Measurements from ENCODE around the gene RPSA.
"Not testable (repeated sequence)": the region's sequence is repeated elsewhere in the genome, so short reads cannot be mapped to it uniquely, and the experiment has no call there.

RPSA gene

DNA sequence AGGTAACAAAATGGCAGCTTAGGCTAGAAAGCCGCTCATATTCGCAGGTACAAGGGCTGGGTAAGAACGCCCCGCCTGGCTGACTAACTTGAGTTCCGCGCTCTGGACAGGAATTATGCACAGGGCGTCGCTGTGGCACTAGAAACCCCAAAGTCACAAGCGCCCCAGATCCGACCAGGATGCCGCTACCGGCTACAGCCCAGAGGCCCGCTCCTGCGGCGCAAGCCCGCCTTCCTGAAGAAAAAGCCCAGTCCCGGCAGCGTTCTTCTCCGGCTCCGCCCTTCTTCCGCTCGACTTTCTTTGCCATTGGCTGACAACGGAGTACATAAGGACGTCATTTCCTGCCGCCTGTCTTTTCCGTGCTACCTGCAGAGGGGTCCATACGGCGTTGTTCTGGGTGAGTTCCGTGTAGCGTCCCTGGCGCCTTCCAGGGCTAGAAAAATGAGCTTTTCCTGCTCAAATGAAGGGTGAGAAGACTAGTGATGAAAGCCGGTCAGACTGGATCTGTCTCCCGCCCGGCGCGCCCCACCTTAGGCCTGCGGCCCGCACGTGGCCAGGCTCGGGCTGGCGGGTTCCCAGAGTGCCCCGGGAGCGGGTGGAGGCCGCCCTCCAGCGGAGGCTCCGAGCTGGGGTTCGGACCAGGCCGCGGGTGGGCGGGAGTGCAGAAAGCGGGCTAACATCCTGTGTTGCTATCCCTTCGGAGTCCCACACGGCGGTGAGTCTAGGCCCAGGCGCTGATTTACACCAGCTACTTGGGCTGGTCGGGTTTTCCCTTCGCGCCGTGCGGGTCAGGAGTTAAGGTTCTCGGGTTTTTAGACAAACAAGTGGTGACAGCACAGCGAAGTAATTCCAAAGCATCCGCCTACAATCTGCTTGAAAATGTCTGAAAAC is at the start of gene RPSA:
Gene RPSA, plus strand, starts transcription at position 353 of the 891 bp plus-strand sequence. CDS start 934 bp downstream, outside the sequence.
- DNase-seq: peak; percentile 98

DNA sequence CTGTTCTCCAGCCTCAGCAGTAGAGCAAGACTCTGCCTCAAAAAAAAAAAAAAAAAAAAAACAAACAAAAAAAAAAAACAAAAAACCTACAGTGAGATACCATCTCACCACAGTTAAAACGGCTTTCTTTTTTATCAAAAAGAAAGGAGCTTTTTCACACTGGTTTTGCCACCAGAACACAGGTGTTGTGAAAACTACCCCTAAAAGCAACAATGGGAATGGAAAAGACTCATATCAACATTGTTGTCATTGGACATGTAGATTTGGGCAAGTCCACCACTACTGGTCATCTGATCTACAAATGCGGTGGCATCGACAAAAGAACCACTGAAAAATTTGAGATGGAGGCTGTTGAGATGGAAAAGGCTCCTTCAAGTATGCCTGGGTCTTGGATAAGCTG is 48.2 kb upstream of the RPSA start:
- DNase-seq: no peak

DNA sequence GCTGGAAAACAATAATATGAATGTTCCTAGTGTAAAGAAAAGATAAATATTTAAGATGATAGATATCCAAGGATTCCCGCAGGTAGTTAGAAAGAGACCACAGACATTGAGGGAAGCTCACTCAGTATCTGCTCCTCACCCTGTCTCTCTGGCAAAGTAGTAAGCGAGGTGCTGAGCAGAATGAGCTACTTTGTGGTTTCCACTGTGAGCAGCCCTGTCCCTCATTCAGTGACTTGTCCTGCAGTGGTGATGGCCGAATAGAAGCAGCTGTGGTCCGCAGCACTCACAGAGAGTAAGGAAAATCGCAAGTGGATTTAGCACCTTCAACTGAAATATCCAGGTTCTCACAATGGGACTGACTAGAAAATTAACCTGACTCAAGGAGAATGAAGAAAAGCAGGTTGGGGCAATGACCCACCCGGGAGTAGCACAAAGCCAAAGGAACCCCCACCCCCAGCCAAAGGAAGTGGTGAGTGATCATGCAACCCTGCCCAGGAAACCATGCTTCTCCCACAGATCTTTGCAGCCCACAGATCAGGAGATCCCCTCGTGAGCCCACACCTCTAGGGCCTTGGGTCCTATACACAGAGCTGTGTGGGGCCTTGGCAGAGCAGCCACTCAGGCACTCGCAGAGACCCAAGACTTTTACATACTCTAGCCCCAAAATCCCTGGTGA is 45.1 kb upstream of the RPSA start:
- DNase-seq: no peak

DNA sequence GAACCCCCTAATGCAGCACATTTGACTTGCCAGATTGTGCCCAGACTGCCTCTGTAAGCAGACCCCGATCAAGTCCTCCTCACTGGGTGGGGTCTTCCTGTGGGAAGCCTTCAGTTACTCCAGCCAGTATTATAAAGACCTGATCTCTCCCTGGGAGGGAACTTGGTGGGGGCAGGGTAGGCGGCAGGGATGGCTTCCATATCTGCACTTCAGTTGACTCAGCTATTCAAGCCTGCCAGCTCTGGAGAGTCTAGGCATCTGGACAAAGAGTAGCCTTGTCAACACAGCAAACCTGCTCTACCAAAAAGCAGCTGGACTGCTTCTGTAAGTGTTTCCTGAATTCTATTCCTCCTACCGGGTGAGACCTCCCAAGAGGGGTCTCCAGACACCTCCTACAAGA is 44.3 kb upstream of the RPSA start:
- DNase-seq: no peak

DNA sequence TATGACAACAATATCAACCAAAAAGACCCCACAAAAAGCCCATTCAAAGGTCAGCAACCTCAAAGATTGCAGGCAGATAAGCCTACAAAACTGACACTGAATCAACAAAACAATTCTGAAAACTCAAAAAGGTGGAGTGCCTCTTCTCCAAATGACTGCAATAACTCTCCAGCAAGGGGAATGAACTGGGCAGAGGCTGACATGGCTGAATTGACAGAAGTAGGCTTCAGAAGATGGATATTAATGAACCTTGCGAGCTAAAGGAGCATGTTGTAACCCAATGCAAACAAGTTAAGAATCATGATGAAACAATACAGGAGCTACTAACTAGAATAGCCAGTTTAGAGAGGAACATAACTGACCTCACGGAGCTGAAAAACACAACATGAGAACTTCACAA is 43.7 kb upstream of the RPSA start:
- DNase-seq: no peak

DNA sequence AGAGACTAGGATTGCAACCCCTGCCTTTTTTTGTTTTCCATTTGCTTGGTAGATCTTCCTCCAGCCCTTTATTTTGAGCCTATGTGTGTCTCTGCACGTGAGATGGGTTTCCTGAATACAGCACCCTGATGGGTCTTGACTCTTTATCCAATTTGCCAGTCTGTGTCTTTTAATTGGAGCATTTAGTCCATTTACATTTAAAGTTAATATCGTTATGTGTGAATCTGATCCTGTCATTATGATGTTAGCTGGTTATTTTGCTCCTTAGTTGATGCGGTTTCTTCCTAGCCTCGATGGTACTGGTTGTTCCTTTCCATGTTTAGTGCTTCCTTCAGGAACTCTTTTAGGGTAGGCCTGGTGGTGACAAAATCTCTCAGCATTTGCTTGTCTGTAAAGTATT is 36.1 kb upstream of the RPSA start:
- DNase-seq: not testable (repeated sequence)

DNA sequence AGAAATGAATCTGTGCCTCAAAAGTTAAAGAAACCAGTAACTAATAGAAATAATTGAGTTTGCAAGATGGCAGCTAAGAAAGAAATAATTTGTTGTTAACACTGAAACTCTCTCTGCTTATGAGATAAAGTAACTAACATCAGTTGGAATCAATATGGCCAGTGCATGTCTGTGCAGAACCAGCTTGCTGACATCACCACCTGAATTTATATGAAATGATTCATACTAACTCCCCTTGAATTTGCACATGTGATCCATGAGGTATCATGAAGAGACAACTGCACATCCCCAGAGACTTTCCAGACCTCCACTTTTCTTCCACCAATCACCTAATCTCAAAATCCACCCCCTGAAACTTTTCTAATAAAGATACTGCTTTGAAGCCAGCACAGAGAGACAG is 33.7 kb upstream of the RPSA start:
- DNase-seq: no peak

DNA sequence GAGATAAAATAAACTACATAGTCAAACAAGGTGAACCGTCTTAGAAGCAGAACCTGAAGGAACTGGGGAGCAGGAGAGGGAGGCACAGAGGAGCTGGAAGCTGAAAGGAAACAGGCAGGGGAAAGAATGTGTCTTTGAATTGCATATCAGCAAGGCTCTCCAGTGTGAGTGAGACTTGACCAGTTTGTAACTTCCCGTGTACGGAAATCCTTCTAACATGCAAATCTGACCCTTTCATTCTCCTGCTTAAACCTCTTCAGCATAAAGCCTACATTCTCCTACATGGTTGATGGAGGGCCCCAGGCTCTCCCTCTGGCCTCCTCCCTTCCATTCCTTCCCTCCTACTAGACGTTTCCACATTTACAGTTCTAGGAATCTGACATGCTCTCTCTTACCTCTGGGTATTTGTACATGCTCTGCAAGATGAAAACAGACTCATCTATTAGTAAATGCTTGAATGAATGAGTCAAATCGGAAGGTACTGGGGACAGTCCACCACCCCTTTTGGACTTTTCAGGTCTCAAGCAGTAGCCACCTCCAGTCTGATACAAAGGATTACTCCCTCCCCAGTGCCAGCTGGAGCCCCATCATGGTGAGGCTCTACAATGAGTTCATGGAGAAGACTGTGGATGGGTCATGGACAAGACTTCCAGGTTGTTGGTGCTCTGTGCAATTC is 29.4 kb upstream of the RPSA start:
- DNase-seq: no peak

DNA sequence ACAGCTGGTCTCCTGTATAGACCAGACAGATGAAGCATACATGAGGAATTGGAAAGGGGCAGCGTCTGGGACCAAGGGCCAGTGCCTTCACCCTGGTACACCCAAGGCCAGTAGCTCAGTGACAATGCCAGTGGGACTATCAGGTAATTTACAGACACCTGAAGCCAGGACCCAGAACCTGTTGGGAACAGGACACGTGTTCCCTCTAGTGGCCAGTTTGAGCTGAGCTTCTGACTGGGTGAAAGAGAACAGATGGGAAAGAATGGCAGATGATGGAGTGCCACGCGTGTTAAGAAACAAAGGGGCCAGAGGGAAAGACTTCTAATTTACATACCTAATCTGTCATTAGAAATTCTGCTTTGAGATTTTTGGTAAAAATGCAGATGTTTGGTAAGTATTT is 28.4 kb upstream of the RPSA start:
- DNase-seq: peak; percentile 22

DNA sequence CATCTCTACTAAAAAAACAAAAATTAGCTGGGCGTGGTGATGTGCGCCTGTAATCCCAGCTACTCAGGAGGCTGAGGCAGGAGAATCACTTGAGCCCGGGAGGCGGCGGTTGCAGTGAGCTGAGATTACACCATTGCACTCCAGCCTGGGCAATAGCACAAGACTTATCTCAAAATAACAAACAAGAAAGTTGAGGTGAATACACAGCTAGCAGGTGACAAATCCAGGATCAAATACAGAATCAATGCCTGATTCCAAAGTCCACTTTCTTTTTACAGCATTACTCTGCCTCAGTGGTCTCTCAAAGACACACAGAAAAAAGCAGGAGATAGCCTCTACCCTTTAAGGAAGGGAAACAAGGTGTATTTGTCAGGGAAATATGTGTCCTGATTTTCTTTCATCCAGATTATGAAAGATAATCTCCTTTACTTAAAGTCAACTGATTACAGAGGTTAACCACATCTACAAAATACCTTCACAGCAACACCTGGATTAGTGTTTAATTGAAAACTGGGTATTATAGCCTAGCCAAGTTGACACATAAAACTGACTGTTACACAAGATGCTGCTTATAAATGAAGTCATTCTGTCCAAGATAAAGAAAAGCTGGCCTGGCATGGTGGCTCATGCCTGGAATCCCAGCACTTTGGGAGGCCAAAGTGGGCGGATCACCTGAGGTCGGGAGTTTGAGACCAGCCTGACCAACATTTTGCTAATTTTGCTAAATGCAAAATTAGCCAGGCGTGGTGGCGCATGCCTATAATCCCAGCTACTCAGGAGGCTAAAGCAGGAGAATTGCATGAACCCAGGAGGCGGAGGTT is 27.4 kb upstream of the RPSA start:
- no peak for DNase-seq

DNA sequence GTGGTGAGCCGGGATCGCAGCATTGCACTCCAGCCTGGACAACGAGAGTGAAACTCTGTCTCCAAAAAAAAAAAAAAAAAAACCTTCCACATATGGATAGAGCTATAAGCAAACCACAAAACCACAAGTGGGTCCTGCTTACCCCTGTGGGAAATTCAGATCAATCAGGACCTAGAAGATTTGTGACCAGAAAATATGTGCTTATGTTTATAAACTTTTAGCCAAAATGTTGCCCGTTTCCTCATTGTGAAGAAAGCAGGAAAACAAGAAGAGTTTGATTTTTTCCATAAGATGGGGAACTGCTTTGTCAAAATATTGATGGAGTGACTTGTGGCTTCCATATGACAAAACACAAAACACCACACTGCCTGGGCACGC is 26.8 kb upstream of the RPSA start:
- DNase-seq: no peak

DNA sequence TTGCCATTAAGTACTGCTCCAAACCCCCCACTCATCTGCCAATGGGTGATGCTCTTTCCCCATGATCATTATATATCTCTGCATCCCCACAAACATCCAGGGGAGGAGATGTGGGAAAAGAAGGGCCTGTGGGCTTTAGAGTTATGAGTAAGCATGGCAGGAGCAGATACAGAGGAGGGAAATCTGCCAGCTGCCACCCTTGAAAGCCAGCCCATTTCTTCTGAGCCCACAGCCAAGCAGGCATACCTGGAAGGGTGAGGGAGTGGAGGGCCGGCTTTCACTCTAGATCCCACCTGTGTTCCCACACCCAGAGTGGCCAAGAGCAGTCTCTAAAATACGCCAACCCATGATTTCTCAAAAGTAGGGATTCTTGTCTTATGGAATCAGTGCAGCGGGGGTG is 25.1 kb upstream of the RPSA start:
- DNase-seq: no peak

DNA sequence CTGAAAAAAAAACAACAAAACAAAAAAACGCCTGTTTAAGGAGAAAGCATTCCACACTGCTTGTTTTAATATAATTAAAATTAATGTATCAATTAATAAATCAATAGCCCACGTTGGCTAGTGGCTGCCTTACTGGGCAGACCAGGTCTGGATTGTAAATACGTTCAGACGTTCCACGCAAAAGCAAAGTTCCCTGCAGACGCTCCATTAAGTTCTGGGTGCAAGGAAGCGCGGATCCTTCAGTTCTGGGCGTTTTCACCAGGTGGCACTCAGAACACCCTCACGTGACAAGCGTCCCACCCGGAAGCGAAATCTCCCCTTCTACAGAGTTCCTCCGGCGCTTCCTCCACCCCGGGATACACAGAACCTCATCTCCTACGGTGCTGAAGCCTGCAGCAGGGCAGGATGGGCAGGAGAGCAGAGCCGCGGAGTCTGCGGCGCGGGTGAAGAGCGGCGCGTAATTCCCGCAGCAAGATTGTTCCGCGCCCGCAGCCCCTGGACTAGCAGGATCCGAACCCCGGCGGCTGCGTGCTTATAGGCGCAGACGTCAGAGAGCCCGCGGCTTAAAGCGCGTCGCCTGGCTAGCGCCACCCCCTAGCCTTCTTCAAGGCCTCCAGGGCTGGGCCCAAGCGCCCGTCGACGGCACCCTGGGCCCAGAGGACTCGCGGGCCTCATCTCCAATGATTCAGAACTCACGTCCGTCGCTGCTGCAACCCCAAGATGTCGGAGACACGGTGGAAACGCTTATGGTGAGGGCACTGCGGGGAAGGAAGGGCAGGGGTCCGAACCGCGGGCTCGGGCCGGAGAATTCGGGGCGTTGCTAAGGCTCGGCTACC is 23.3 kb upstream of the RPSA start, which contains the start of gene SLC25A38:
Gene SLC25A38, plus strand, starts transcription at position 326 of the 836 bp plus-strand sequence. Its CDS starts 355 bp downstream, at position 681.
- peak; percentile 94 for DNase-seq

DNA sequence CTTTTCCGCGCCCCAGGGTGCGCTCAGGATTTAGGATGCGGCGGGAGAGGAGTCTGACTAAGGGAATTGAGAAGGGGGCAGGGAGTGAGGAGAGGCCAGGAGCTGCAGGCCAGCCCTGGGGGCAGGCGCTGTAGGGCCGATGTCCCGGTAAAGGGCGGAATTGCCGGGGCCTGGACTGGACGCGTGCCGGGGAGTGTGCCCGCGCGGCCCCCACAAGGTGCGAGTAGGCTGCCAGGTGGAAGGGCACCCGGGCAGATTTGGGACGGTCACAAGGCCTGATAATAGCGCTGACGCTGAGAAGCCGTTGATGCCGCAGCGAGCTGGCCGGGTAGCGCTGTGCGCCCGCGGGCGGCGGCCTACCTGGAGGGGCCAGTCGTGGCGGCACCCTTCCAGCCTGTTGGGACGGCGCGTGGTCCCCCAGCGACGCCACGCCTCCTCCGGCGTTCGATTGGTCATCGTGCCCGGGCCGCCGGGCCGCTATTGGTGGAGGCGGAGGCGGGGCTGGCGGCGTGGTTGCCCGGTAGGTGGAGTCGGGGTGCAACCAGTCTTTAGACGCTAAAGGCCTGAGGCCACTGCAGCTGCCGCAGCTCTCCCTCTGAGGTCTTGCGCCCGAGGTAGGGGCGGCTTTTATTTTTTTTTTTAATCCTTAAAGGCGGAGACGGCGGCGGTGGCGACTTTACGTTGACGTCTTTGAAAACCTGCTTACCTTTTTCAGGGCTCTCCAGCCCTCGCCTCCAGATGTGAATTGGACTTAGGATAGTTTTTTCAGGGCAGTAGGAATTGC is 22.4 kb upstream of the RPSA start:
- DNase-seq: peak; percentile 95

DNA sequence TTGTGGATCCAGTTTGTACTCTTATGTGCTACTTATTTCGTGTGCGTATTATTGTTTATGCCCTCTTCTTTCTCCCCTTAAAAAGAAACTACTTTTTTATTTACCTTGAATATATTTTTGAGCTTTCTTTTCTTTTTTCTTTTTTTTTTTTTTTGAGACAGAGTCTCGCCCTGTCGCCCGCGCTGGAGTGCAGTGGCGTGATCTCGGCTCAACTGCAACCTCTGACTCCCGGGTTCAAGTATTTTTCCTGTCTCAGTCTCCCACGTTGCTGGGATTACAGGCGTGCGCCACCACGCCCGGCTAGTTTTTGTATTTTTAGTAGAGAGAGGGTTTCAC is 21.9 kb upstream of the RPSA start:
- no peak for DNase-seq

DNA sequence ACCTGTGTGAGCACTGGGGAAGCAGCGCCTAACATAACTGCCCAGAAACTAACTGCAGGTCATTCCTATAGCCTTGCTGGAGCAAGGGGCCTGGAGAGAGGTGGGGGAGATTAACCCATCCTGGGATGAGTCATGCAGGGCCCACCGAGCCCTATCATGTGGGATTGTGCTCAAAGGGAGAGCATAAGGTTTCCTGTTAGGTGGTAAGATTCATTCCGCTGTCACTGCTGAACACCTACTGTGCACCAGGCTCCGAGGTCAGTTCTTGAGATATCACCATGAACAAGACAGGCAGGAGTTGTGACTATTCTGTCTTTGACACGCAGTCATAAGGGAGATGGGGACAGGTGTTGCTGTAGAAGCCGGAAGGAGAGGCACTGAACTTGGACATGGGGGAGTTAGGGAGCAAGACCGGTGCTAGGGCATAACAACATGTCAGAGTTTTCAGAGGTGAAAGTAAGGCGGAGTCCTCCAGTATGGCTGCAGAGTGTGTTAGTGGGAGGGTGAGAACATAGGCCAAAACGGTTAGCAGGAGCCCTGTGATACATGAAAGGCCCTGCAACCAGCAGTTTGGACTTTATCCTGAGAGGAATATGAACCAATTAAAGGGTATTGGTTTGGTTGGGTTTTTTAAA is 20.9 kb upstream of the RPSA start:
- no peak for DNase-seq

DNA sequence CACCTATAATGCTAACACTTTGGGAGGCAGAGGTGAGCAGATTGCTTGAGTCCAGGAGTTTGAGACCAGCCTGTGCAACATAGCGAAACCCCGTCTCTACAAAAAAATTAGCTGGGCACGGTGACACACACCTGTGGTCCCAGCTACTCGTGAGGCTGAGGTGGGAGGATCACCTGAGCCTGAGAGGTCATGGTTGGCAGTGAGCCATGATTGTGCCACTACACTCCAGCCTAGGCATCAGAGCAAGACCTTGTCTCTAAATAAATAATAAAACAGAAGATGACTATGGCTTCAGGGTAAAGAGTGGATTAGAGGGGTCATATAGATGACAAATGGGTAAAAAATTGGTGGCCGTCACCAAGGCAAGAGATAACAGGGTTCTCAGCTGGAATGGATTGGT is 20.2 kb upstream of the RPSA start:
- no peak for DNase-seq

DNA sequence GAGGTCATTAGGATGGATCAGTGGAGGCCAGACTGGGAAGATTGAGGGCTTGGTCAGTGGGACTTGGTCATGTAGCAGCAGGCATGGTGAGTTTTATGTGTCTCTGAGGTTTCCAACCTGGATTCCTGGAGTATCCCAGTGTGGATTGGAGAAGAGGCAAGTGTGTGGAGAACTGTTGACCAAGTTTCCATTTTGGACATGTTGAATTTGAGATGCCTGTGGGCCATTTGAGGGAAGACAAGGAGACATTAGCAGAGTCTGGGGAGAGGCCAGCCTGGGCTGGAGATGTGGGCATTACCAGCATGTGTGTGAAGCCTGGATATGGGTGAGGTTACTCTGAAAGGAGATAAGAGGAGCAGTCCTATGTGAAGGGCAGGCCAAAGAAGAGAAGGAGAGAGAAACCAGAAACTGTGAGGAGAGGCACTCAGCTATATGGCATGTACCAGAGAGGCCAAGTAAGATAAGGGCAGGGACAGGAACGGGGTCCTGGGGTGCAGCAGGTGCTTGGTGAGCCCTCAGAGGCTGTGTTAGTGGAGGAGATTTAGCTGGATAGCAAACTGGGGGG is 19.0 kb upstream of the RPSA start:
- no peak for DNase-seq

DNA sequence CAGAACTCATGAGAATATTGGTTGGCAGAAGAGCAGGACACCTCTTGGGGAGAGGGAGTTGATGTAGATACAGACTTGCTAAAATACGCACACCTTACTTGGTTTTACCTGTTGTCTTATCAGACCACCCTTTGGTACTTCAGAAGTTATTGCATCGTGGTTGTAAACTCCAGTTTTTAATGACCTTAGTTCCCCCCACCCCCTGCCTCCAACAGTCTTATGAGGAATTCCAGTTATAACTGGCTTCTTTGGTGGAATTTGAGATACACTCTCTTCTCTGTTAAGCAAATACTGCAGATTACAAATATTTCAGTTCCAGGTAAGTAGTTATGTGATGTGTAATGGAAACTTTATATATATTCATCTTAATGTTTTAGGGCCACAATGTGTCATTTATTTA is 18.4 kb upstream of the RPSA start:
- no peak for DNase-seq

DNA sequence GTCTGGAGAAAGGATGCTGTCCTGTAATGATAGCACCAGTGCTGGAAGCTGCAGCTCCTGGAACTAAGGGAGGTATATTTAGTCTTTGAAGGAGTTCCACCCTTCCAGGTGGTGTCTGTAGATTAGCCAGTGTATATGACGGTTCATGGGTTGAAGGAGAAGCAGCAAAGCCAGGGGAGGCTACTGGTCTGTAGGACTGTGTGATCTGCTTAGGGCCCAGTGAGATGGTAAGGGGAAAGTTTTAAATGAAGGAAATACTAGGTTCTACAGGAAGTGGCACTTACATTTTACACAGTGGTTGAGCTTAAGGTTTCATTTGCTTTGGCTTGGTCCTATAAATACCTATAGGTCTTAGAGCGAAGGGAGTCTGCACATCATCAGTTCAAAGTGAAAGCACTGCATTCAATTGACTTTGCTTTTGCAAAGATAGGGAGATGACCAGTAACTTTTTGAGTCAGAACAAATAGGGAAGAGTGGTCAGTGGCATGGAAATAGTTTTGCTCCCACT is 17.7 kb upstream of the RPSA start:
- DNase-seq: no peak

All from retina (tissue), 1 donor.